GM18861 (cell line): ENCODE results near the gene TAB2.
"Not testable (repeated sequence)": the region's sequence is repeated elsewhere in the genome, so short reads cannot be mapped to it uniquely, and the experiment has no call there.

Experiments
- ATAC-seq: cut with Tn5 transposase; IDR thresholded peaks from one replicate; pipeline ENCODE4 v1.9.1; 2021; ENCODE audit not compliant: unreplicated experiment

Gene TAB2

DNA sequence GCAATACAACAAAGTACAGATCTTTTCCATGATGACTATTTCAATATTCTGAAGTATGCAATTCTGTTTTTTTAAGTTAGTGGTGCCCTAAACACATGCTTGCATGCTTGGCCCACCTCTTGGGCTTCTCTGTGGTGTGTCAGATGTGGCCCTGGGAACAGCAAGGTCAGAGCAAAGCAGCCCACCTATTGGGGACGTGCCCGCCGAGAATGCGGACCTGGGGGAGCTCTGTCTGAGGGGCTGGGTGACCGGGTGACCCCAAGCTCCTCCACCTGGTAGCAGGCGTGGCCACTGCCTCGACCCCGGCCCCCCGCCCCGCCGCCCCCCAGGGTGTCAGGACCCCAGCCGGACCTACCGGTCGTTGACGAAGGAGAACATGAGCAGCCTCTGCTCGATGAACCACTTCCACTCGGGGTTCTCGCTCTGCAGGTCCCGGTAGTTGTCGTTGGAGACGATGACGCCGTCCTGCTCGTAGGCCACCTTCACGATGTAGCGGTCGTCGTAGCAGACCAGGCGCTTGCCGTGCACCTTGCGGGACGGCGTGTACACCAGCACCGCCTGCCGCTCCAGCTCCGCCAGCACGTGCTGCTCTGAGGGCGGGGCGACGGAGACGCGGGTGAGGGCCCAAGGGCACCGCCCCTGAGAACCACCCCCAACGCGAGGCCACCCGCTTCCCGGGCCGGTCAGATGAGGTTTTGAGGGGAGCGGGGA is 139.0 kb downstream of the TAB2 start:
- ATAC-seq, result no peak

DNA sequence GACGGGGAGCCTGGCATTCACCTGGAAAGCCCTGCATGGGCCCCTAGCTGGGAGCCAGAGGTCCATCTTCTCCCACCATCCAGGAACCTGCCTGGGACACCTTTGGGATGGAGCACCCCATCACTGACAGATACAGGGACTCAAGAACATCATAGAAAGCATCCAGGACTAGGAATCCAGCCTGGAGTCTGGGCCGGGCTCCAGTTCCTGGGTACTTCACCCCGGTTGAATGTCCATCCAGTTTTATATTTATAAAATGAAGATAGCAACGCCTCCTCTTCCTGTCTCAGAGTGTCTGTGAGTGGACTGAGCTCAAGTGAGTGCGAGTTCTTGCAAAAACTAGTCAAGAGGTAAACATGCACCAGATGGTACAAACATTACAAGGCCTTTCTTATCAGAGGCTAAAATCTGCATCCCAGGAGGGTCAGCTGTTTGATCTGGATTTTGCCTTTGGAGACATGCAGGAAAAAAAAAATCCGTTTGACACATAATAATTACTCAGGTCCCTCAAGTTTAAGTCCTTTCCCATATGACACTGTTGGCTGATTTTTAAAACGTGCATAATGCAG is 139.9 kb downstream of the TAB2 start:
- no peak for ATAC-seq

DNA sequence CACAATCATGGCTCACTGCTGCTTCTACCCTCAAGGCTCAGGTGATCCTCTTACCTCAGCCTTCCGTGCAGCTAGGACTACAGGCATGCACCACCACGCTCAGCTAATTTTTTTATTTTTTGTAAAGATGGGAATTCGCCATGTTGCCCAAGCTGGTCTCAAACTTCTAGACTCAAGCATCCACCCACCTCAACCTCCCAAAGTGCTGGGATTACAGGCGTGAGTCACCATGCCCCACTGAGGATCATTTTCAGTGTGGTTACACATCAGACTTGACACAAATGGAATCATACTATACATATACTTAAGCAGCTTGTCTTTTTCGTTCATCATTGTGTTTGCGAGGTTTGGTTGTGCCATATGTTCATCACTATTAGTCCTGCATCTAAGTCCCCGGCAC is 140.7 kb downstream of the TAB2 start:
- ATAC-seq, result no peak

DNA sequence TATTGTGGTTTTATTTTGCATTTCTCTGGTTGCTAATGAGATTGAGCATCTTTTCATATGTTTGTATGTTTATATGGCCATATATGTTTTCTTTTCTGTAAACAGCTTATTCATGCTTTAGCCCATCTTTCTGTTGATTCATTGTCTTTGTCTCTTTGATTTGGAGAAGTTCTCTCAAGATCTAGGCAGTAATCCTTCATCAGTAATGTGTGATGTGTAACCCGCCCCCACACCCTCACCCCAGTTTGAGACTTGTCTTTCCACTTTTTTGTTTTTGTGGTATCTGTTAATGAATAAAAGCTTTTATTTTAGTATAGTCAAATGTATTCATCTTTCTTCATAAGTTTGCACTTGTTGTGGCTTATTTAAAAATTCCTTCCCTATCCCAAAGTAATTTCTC is 141.3 kb downstream of the TAB2 start:
- ATAC-seq, result no peak

DNA sequence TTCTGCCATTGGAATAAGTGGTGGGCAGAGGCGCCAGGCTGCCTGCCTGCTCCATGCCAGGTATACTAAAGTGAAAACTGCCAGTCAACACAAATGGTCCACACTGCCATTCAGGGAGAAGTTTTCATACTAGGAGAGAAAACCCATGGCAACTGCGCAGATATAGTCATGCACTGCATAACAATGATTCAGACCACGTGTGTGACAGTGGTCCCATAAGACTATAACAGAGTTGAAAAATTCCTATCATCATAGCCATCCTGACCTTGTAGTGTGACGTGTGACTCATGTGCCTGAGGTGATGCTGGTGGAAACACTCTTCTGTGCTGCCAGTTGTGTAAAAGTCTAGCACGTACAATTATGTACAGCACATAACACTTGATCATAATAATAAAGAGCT is 142.2 kb downstream of the TAB2 start:
- ATAC-seq, result no peak

DNA sequence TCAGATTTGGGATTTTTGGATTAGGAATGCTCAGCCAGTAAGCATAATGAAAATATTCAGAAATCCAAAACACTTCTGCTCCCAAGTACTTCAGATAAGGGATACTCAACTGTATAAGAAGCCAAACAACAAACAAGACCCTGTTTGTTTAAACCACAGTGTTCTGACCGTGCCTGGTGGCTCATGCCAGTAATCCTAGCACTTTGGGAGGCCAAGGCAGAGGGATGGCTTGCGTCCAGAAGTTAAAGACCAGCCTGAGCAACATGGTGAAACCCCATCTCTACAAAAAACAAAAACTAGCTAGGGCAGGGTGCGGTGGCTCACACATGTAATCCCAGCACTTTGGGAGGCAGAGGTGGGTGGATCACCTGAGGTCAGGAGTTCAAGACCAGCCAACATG is 142.7 kb downstream of the TAB2 start:
- not testable (repeated sequence) for ATAC-seq
